Cerebellar nuclear complex (tissue), 1 donor: ENCODE data around the gene NACC2.

Source experiments
- DNase-seq, 2 experiments: peaks; one replicate each; lab custom pipeline; 2025; lab: John Stamatoyannopoulos, UW

Gene NACC2

GRCh38 chr9:135958485-135958884 lies 136.6 kb downstream of the NACC2 start:
- no peak for DNase-seq

DNA sequence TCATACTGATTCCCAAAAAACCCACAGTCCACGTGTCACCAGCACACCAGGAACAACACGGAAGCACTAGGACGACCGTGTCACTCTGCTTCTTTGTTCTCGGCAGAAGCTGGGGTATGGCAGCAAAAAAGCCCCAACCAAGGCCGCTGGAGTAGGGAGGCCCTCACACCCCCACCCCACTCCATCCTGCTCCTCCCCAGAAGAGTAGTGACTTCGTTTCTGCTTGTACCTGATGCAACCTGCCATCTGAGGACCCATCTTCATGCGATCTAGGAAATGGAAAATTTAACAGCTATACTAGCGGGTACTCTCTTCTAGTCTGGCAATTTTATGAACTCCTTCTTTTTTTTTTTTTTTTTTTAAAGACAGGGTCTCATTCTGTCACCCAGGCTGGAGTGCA lies 137.7 kb downstream of the NACC2 start:
- no peak for DNase-seq

GRCh38 chr9:135956802-135957174 lies 138.3 kb downstream of the NACC2 start:
- no peak for DNase-seq
